CD4-positive, alpha-beta T cell treated with Interferon alpha-2 for 1 hour (primary cell): ENCODE measurements around the gene EPHX1.
A peak's percentile ranks its signal among the peaks of the same experiment; 100 is the strongest.

Source experiments
- DNase-seq, 2 donors: peaks; one replicate each; pipeline ENCODE4 v3.0.0-alpha.2; 2020 to 2022

The EPHX1 gene

GRCh38 chr1:225844236-225845061 lies 34.5 kb downstream of the EPHX1 start:
- no peak for DNase-seq

DNA sequence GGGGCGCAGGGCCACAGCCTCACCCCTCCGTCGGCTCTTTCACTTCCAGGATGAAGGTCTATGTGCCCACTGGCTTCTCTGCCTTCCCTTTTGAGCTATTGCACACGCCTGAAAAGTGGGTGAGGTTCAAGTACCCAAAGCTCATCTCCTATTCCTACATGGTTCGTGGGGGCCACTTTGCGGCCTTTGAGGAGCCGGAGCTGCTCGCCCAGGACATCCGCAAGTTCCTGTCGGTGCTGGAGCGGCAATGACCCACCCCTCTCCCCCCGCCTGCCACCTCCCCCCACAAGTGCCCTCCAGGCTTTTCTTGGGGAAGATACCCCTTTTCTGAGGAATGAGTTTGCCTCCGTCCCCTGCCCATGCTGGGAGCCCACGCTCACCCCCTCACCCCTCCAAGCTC lies 35.2 kb downstream of the EPHX1 start:
- DNase-seq: no peak

DNA sequence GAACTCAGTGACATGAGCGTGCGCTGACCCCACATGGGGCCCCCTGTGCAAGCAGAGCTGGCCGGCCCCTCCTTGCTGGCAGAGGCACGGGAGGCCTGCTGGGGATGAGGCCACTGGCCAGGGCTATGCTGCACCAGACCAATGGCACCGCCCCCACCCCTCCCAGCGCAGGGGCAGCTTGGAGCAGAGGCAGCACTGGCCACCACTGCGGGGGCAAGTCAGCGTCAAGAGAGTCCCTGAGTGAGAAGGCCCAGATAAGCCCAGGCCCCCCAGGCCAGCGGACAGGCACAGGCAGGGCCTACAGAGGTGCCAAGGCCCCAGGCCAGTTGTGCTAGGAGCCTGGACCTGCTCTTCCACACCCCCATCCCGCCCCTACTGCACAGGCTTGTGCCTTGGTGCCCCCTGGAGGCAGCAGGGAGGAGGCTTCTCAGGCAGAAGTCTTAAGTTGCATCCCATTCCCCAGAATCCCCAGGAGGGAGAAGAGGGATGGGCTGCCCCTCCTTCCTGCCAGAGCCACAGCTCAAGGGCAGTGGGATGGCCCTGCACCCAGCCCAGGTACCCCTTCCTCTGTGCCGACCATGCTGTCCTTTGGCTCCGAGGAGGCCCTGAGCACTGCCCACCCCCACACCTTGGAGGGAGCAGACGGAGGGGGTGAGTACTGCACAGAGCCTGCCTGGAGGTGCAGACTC lies 35.8 kb downstream of the EPHX1 start:
- peak; percentile 19 to 35 for DNase-seq

GRCh38 chr1:225846331-225847310 lies 36.7 kb downstream of the EPHX1 start:
- DNase-seq: no peak

DNA sequence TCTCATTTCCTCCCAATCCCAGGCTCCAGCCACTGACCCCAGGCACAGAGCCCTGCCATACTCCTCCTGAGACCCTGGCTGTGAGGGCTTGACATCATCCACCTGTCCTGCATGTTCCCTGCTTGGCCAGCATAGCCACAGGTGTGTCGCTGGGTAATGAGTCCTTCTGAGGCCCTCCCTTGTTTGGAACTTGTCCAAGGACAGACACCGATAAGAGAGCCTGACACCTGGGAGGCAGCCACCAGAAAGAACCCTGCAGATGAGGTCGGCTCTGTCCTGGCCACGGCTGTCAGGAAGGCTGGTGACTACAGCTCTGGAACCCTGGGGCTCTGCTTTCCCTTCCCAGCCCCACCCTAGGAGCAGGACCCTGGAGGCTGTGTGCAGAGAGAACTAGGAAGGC lies 37.7 kb downstream of the EPHX1 start:
- DNase-seq: no peak

DNA sequence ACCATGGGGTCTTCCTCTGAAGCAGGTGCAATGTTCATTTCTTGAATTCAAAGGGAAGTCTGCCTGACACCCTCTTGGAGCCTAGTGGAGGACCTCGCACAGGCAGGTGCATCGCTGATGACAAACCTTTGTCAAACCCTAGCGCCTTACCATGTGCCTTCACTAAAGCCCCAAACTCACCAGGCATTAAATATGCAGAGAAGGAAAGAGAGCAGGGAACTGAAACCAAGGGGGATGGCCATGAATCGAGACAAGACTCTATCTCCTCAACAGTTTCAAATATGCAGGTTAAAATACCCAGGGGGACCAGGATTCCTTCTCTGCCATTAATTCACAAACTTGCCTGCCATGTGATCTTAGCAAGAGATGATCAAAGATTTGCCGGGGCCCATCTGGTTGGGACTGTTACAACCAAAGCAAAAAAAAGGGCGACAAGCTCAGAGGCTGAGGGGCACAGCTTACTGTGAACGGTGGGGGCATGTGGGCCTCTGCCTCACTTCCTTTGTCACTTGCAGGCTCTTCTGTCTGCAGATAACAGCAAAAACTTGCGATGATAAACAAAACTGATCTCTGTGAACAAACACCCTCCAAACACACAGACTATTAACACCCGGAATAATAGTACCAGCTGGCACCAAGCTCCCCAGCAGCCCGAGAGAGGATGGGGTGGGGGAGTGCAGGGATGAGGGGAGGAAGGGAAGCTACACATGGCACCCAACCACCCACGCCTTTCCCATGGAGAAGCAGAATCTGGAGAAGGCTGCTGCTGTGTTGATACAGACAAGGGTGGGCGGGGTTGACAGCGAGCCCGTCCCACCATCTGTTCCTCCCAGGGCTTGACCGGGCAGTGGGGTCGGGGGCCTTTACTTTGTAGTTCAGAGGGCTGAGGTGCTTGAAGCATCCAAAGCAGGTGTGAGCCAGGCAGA lies 38.4 kb downstream of the EPHX1 start:
- DNase-seq: peak; percentile 20 to 41

DNA sequence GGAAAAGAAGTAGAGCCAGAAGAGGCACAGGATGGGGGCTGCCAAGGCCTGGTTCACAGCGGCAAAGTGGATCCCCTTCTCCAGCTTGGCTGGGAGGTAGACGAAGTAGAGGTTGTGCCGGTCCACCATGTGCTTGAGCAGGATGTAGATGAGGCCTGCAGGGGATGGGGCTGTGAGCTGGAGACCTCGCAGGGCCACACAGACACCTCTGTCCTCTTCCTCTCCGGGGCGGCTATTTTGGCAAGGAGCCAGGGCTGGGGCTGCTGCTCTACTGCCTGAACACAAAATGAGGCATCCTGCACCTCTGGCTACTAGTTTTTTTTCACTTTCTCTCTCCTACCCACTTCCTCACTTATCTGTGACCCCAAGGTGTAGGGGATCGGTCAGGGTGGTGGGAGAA lies 40.0 kb downstream of the EPHX1 start:
- DNase-seq: peak; percentile 36 to 51

DNA sequence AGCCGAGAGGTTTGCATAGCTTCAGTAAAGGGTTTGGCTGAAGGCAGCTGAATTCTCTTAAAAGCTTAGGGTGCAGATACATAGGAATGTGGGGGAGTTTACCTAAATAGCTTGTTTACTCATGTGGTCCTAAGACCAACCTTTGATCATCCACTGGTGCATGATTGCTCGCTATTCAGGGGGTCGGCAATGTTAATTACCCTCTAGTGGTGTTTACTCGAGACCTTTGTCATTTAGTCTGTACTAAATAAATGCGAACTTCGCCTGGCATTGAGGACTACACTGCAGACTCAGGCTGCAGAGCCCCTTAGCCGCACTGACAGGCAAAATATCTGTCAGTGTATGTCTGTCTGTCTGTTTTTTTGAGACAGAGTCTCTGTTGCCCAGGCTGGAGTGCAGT lies 40.4 kb downstream of the EPHX1 start:
- no peak for DNase-seq

DNA sequence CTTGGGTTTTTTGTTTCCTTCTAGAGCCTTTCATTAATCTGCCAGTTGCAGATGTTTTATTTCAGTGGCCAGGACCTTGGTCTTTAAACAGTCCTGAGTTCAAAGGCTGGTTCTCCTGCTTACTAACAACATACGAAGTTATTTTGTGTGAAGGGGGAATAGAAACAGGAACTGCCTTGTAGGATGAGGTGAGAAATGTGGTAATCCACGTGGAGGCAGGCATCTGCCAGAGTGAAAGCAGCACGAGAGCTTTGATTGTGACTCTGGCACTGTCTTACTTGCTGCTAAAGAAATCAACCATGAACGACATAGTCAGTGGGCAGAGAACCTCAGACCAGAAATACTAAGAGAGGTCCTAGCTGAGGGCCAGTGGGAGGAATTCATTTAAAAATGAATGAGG lies 41.9 kb downstream of the EPHX1 start:
- DNase-seq: peak in 1 of 2 donors; percentile 30

DNA sequence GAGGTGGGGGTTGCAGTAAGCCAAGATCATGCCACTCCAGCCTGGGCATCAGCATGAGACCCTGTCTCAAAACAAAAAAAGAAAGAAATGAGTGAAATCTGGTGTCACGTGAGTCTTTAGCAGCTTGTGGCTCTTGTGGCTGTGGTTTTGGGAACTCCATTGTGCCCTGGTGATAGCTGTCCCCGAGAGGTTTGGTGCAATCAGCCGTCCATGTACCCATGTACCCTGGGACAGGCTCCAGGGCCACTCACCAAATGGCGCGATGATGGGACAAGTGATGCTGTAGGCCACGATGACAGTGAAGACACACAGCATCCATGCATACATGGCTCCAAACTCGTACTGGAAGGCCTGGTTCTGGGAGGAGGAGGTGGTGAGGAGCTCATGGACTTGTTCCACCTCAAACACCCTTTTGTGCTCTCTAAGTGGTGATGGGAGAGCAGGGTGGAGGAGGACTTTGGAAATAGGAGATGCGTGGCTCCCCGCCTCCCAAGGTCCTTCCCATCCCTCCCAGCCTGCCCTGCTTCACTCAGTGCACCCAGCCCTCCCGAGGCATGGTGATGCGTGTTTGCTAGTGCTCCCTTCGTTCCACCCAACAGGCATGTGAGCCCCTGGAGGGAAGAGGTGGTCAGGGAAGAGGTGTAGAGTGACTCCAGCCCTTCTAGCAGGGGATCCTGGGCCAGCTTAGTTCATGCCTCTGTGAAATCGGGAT lies 42.6 kb downstream of the EPHX1 start:
- DNase-seq: no peak

DNA sequence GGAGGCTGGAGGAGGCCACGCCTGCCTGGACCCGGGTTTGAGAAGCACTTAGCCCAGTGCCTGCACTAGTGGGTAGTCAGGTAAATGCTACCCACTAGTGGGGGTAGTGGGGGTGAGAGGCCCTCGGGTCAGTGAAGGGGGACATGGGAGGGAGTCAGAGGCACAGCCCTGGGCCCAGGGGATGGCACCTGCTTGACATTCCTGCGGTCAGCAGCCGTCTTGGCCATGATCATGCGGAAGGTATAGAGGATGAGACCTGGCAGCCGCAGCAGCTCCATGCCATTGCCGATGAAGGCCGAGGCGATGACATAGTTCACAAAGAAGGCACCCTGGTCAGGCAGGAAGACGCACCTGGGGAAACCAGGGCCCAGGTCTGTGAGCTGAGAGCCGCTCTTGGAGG lies 43.5 kb downstream of the EPHX1 start:
- DNase-seq: no peak

DNA sequence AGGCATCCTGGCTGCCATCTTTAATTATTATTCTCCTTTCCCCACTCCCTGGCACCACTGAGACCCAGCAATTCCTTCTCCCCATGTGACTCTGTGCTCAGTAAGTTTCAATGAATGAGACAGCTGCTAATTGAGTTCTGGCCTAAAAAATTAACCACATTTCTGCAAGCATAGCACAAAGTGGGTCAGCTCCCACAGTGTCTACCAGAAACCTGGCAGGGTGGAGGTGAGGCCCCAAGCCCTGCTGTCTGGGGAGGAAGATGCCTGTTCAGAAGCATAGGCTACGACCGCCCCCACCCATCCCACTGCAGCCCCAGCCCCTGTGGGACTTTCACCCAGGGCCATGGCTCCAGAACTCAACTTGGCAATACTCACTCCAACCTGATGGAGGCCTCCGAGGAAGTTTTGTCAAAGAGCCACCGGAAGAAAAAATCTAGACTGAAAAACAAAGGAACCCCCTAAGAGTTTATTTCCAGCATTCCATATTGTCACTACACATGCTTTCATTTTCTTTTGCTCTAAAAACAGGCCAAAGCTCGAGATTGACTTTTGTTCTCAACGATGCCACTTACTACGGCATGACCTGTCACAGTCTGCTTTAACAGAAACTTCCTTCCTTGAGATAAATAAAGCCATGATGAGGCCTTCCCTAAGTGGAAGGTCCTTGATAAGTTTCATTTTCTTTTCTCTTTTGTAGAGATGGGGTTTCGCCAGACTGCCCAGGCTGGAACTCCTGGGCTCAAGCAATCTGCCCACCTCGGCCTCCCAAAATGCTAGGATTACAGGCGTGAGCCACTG lies 45.8 kb downstream of the EPHX1 start:
- no peak for DNase-seq

GRCh38 chr1:225857256-225857655 lies 47.3 kb downstream of the EPHX1 start:
- no peak for DNase-seq

- no peak for DNase-seq
These were observed 49.2 kb downstream of the EPHX1 start for GRCh38 chr1:225859151-225859550.

DNA sequence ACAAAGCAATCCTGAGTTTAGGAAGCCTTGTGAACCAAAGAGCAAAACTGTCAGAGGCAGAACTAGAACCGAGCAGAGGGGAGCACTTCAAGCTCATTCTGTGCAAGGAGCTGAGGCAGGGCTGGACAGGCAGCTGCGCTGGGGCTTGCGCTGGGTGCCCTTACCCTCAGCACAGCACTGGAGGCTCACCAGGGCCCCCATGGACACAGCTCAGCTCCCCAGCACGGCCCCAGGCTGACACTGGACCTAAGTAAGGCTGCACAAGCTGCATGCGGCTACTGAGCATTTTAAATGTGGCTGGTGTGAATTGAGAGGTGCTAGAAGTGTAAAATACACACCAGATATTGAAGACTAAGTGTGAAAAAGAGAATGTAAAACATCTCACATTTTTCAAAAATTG lies 50.2 kb downstream of the EPHX1 start:
- DNase-seq: no peak

DNA sequence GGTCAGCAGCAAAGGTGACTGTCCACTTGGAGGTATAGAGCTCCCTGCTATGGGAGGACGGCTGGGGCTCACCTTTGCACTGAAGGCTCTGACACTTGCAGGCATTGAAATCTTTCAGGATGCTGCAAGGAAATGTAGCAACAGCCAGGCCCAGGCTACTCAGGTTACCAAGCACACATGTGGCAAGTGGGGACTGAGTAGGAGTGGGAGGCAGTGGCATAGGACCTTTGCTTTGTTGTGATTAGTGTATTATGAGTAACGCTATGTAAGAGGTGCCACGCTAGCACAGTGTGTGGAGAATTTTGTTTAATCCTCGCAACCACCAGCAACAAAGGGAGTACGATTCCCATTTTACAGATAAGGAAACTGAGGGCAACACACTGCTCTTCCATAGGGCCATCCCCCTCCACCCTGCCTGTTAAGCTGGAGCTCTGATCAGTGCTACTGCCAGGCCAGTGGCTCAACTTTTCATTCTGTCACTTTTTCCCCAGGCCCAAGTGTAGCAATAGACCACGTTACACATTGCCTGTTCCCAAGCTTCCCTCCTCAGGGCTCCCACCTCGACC lies 51.0 kb downstream of the EPHX1 start:
- no peak for DNase-seq

- DNase-seq: no peak
These were observed 52.1 kb downstream of the EPHX1 start for GRCh38 chr1:225861834-225862580.

DNA sequence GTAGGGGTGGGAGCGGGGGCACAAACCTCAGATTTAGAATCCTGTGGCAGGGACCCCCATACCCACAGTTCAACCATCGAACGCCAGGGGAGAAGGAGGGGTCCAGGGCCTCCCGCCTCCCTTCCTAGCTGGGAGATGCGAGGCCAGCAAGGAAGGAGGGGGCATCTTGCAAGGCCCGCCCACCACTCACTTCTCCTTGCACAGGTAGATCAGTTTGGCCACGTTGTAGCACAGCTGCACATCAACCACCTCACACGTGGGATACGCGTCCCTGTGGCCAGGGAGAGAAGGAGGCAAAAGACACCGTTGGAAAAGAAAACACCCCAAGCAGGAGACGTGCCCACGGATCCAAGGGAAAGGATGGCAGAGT lies 52.6 kb downstream of the EPHX1 start:
- no peak for DNase-seq

DNA sequence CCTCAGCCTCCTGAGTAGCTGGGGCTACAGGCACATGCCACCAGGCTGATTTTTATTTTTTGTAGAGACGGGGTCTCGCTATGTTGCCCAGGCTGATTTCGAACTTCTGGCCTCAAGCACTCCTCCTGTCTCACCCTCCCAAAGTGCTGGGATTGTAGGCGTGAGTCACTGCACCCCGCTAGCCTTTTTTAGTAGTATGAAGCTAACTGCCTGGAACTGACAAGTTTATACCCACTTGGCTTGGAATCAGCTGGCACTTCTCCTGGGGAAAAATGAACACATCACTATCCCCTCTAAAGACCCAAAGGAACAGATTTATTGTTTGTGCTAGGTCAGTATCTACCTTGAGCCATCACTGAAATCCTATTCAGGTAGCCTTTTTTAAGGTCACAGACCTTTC lies 53.2 kb downstream of the EPHX1 start:
- no peak for DNase-seq

DNA sequence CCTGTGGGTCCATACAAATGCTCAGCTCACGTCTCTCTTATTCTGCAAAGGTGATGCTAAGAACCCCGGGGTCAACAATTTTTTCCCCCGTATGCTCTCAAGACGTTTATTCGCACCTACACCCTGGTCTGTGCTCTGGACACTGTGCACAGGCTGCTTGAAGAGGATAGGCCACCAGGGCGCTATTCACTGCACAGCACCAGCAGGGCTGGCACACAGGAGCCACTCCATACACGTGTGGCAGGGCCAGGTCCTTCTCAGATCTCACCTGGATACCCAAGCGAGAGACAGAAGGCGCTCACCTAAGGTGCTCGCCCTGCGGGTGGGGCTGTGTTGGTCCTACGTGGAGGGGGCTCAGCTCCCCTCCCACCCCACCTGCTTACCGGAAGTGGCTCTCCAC lies 55.6 kb downstream of the EPHX1 start:
- peak in 1 of 2 donors; percentile 28 for DNase-seq
